Activated naive CD8-positive, alpha-beta T cell treated with anti-CD3 and anti-CD28 coated beads, Interleukin-2, amount 50 U/mL, for 24 hours (primary cell): Measurements from ENCODE around the gene IPO11.

Experiments
- ATAC-seq: fragments of 150-1000 bp; cut with Tn5 transposase; one replicate; pipeline ENCODE4 v1.10.0; 2021
- DNase-seq: peaks from one replicate; pipeline ENCODE4 v3.0.0; 2021
- H3K27ac Mint-ChIP-seq: one replicate; pipeline ENCODE4 v1.8.0; 2021; ENCODE audit warnings: mild to moderate bottlenecking, mixed read lengths
- H3K27me3 Mint-ChIP-seq: one replicate; pipeline ENCODE4 v1.8.0; 2021; ENCODE audit warnings: mixed read lengths
- H3K36me3 Mint-ChIP-seq: one replicate; pipeline ENCODE4 v1.8.0; 2021; ENCODE audit warnings: low read depth, mixed read lengths
- H3K4me1 Mint-ChIP-seq: one replicate; pipeline ENCODE4 v1.8.0; 2021; ENCODE audit warnings: mixed read lengths
- H3K4me3 Mint-ChIP-seq: one replicate; pipeline ENCODE4 v1.8.0; 2021; ENCODE audit warnings: mild to moderate bottlenecking, moderate library complexity, mixed read lengths
- H3K9me3 Mint-ChIP-seq: one replicate; pipeline ENCODE4 v1.8.0; 2021; ENCODE audit warnings: mixed read lengths

Gene IPO11

DNA sequence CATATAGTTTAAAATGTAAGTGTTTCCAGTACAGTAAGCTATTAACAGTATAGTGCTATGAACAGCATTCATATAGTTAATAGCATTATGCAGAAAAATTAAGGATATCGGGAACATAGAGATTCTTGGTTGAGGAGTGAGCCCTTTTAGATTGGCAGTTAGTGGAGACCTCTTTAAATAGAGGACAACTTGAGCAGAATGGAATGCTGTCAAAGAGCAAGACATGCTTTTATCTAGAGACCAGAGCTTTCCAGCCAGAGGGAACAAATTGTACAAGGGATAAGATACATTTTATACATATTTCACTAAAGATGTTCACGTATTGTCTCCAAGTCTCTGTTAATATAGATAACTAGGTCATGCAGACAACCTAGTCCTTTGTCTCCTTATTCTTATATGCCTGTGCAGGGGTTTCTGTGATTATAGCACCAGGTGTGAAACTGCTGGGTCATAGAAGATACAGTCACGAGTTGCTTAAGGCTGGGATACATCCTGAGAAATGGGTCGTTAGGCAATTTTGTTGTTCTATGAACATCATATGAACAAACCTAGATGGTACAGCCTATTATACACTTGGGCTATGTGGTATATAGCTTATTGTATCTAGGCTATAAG, 6.0 kb downstream of the IPO11 start:
- Mint-ChIP-seq H3K36me3 (peaks cover 11% of the 10 kb centered on the region), H3K27ac (no peak overlapping the region), H3K4me3 (no peak overlapping the region), H3K4me1 (peaks cover 19% of the 10 kb centered on the region), H3K9me3 (no peaks in the 10 kb centered on the region), H3K27me3 (no peaks in the 10 kb centered on the region)
- DNase-seq = no peak
- ATAC-seq = no peak

GRCh38 chr5:62419609-62420008, 7.0 kb downstream of the IPO11 start:
- peaks cover 9% of the 10 kb centered on the region for H3K4me1 Mint-ChIP-seq
- no peak for ATAC-seq

GRCh38 chr5:62421414-62421813, 8.9 kb downstream of the IPO11 start:
- peaks cover 4% of the 10 kb centered on the region for H3K4me1 Mint-ChIP-seq
- no peaks in the 10 kb centered on the region for H3K9me3 Mint-ChIP-seq
- DNase-seq = no peak
- H3K27ac Mint-ChIP-seq = no peak overlapping the region
- ATAC-seq = no peak
- H3K4me3 Mint-ChIP-seq = no peak overlapping the region
- peaks cover 17% of the 10 kb centered on the region for H3K36me3 Mint-ChIP-seq
- no peaks in the 10 kb centered on the region for H3K27me3 Mint-ChIP-seq

More at GRCh38 chr5:62419609-62420008, 7.0 kb downstream of the IPO11 start:
- Mint-ChIP-seq H3K9me3 (no peaks in the 10 kb centered on the region), H3K27ac (no peak overlapping the region), H3K4me3 (no peak overlapping the region), H3K27me3 (no peaks in the 10 kb centered on the region), H3K36me3 (peaks cover 12% of the 10 kb centered on the region)
- no peak for DNase-seq

- H3K27ac Mint-ChIP-seq = no peak overlapping the region
- no peak for DNase-seq
- no peaks in the 10 kb centered on the region for H3K27me3 Mint-ChIP-seq
- peaks cover 3% of the 10 kb centered on the region for H3K4me1 Mint-ChIP-seq
- no peak for ATAC-seq
- H3K4me3 Mint-ChIP-seq = no peak overlapping the region
- no peaks in the 10 kb centered on the region for H3K9me3 Mint-ChIP-seq
- H3K36me3 Mint-ChIP-seq = peaks cover 7% of the 10 kb centered on the region
Observed at GRCh38 chr5:62424763-62425162, 12.2 kb downstream of the IPO11 start.

GRCh38 chr5:62431735-62432620, 19.4 kb downstream of the IPO11 start:
- Mint-ChIP-seq H3K27ac (no peak overlapping the region), H3K4me1 (peaks cover 10% of the 10 kb centered on the region), H3K27me3 (no peaks in the 10 kb centered on the region), H3K9me3 (no peaks in the 10 kb centered on the region), H3K36me3 (peaks cover 4% of the 10 kb centered on the region), H3K4me3 (no peak overlapping the region)
- ATAC-seq = no peak
- no peak for DNase-seq

GRCh38 chr5:62432621-62433064, 20.1 kb downstream of the IPO11 start:
- Mint-ChIP-seq H3K9me3 (no peaks in the 10 kb centered on the region), H3K4me1 (peaks cover 10% of the 10 kb centered on the region), H3K4me3 (no peak overlapping the region), H3K27ac (no peak overlapping the region), H3K27me3 (no peaks in the 10 kb centered on the region), H3K36me3 (peaks cover 4% of the 10 kb centered on the region)
- ATAC-seq (no peak), DNase-seq (no peak)

DNA sequence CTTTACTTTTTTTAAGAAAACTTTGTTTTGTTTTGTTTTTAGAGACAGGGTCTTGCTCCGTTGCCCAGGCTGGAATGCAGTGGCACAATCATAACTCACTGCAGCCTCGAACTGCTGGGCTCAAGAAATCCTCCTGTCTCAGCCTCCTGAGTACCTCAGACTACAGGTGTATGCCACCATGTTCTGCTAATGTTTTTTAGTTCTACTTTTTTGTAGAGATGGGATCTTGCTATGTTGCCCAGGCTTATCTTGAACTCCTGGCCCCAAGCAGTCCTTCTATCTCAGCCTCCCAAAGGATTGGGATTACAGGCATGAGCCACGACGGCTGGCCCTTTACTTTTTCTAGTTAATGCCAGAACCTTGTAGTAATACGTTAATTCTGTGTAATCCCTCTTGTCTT, 36.0 kb downstream of the IPO11 start:
- Mint-ChIP-seq H3K27me3 (no peaks in the 10 kb centered on the region), H3K4me3 (no peak overlapping the region), H3K27ac (no peak overlapping the region), H3K9me3 (no peaks in the 10 kb centered on the region), H3K4me1 (no peaks in the 10 kb centered on the region), H3K36me3 (peaks cover 26% of the 10 kb centered on the region)
- DNase-seq = no peak
- no peak for ATAC-seq

- H3K36me3 Mint-ChIP-seq = peaks cover 26% of the 10 kb centered on the region
- H3K4me1 Mint-ChIP-seq = no peaks in the 10 kb centered on the region
- no peak for ATAC-seq
- no peaks in the 10 kb centered on the region for H3K27me3 Mint-ChIP-seq
- no peaks in the 10 kb centered on the region for H3K9me3 Mint-ChIP-seq
- no peak for DNase-seq
- H3K4me3 Mint-ChIP-seq = no peak overlapping the region
- H3K27ac Mint-ChIP-seq = no peak overlapping the region
Observed at GRCh38 chr5:62450259-62450658, 37.7 kb downstream of the IPO11 start.

DNA sequence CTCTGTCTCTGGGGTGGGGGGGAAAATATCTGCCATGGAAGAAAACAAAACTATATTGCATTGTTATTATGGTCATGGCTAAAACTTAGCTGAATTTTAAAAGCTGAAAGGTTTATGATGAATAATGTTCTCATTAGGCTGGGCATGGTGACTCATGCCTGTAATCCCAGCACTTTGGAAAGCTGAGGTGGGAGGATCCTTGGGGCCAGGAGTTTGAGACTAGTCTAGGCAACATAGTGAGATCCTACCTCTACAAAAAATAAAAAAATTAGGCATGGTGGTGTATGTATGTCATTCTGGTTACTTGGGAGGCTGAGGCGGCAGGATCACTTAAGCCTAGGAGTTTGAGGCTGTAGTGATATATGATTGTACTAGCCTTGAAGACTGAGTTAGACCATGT, 44.5 kb downstream of the IPO11 start:
- H3K27me3 Mint-ChIP-seq = no peaks in the 10 kb centered on the region

GRCh38 chr5:62460578-62460983, 48.0 kb downstream of the IPO11 start:
- Mint-ChIP-seq H3K27me3 (no peaks in the 10 kb centered on the region), H3K36me3 (peaks cover 9% of the 10 kb centered on the region), H3K4me1 (no peaks in the 10 kb centered on the region), H3K27ac (no peak overlapping the region), H3K9me3 (no peaks in the 10 kb centered on the region), H3K4me3 (no peak overlapping the region)
- DNase-seq (no peak), ATAC-seq (no peak)

More for the DNA sequence above, 44.5 kb downstream of the IPO11 start:
- H3K4me3 Mint-ChIP-seq = no peak overlapping the region
- DNase-seq (no peak), ATAC-seq (no peak)
- no peaks in the 10 kb centered on the region for H3K9me3 Mint-ChIP-seq
- no peak overlapping the region for H3K27ac Mint-ChIP-seq
- no peaks in the 10 kb centered on the region for H3K4me1 Mint-ChIP-seq
- H3K36me3 Mint-ChIP-seq = peaks cover 9% of the 10 kb centered on the region

GRCh38 chr5:62461561-62461960, 49.0 kb downstream of the IPO11 start:
- Mint-ChIP-seq H3K36me3 (peaks cover 9% of the 10 kb centered on the region), H3K27ac (no peak overlapping the region), H3K4me3 (no peak overlapping the region), H3K9me3 (no peaks in the 10 kb centered on the region), H3K4me1 (no peaks in the 10 kb centered on the region), H3K27me3 (no peaks in the 10 kb centered on the region)
- ATAC-seq (no peak), DNase-seq (no peak)

- no peaks in the 10 kb centered on the region for H3K27me3 Mint-ChIP-seq
- ATAC-seq (no peak), DNase-seq (no peak)
- H3K27ac Mint-ChIP-seq = no peak overlapping the region
- H3K36me3 Mint-ChIP-seq = peaks cover 26% of the 10 kb centered on the region
- H3K4me3 Mint-ChIP-seq = no peak overlapping the region
- H3K4me1 Mint-ChIP-seq = no peaks in the 10 kb centered on the region
- H3K9me3 Mint-ChIP-seq = no peaks in the 10 kb centered on the region
Observed at GRCh38 chr5:62465985-62466925, 53.7 kb downstream of the IPO11 start.

DNA sequence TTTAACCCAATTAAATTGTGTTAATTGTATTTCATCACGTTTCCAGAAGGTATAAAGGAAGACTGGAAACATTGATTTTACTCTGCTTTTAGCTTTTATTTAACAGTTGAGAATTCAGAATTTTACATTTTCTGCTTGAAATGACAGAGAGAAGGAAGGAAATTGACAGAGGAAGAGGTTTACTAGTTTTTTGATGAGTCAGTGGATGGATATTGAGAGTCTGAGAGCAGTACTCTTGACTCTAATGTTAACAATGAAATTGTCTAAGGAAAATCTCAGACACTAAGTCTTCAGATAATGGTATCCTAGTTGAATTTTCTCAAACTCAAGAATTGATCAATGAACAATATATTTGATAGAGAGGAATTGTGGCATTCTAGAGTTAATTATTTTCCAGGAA, 60.6 kb downstream of the IPO11 start:
- no peaks in the 10 kb centered on the region for H3K9me3 Mint-ChIP-seq
- H3K27ac Mint-ChIP-seq = no peak overlapping the region
- DNase-seq (no peak), ATAC-seq (no peak)
- no peaks in the 10 kb centered on the region for H3K27me3 Mint-ChIP-seq
- H3K36me3 Mint-ChIP-seq = peaks cover 18% of the 10 kb centered on the region
- H3K4me1 Mint-ChIP-seq = no peaks in the 10 kb centered on the region
- H3K4me3 Mint-ChIP-seq = no peak overlapping the region

DNA sequence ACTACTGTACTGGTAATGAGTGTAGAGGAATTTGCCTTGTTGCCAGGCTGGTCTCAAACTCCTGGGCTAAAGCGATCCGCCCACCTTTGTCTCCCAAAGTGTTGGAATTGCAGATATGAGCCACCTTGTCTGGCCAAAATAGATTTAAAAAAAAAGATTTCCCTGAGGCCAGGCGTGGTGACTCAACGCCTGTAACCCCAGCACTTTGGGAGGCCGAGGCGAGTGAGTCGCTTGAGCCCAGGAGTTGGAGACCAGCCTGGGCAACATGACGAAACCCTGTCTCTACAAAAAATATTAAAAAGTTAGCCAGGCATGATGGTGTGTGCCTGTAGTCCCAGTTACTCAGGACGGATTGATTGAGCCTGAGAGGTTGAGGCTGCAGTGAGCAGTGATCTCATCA, 62.5 kb downstream of the IPO11 start:
- Mint-ChIP-seq H3K4me1 (no peaks in the 10 kb centered on the region), H3K9me3 (no peaks in the 10 kb centered on the region), H3K27ac (no peak overlapping the region), H3K36me3 (peaks cover 30% of the 10 kb centered on the region), H3K4me3 (no peak overlapping the region), H3K27me3 (no peaks in the 10 kb centered on the region)
- ATAC-seq = no peak
- no peak for DNase-seq
